WTC11 (cell line): ENCODE data around the gene KLK15. TPM values are rescaled to one million over a fixed set of nuclear protein-coding genes. Genes with fewer than 3 reads are reported as not detected.

ENCODE experiments used
- ATAC-seq: fragments of 200-7000 bp; cut with Tn5 transposase; 2 replicates; pipeline ENCODE4 v1.10.0; 2021; ENCODE audit warnings: mild to moderate bottlenecking, moderate library complexity
- CTCF ChIA-PET: fragments of 300-600 bp; sonication (Branson Sonifier 250); formaldehyde crosslinking; loops from one replicate; lab custom pipeline; 2021; ENCODE audit warnings: antibody characterized with exemption; lab: Charles Lee
- POLR2A ChIA-PET: fragments of 350-600 bp; sonication (Branson Sonifier 250); formaldehyde crosslinking; loops from one replicate; lab custom pipeline; 2021; ENCODE audit warnings: antibody characterized with exemption; lab: Charles Lee
- DNase-seq: peaks from one replicate; pipeline ENCODE4 v3.0.0; 2021; ENCODE audit warnings: low spot score
- H3K27ac Mint-ChIP-seq: 2 replicates; pipeline ENCODE4 v1.8.0; 2021; ENCODE audit warnings: mixed read lengths
- H3K27me3 Mint-ChIP-seq: 2 replicates; pipeline ENCODE4 v1.8.0; 2021; ENCODE audit warnings: low read depth, mild to moderate bottlenecking, moderate library complexity, mixed read lengths
- H3K36me3 Mint-ChIP-seq: 2 replicates; pipeline ENCODE4 v1.8.0; 2021; ENCODE audit warnings: mixed read lengths
- H3K4me1 Mint-ChIP-seq: 2 replicates; pipeline ENCODE4 v1.8.0; 2022; ENCODE audit warnings: mixed read lengths
- H3K4me3 Mint-ChIP-seq: 2 replicates; pipeline ENCODE4 v1.8.0; 2021; ENCODE audit warnings: mild to moderate bottlenecking, moderate library complexity, mixed read lengths
- H3K9me3 Mint-ChIP-seq: 2 replicates; pipeline ENCODE4 v1.8.0; 2021; ENCODE audit warnings: mixed read lengths
- ARID4B ChIP-seq: sonication (generic); formaldehyde crosslinking; IDR thresholded peaks from 2 replicates; pipeline ENCODE4 v1.8.0; 2023; ENCODE audit warnings: missing genetic modification reagents, mild to moderate bottlenecking, borderline replicate concordance
- IRF1 ChIP-seq: sonication (generic); formaldehyde crosslinking; IDR thresholded peaks from 2 replicates; pipeline ENCODE4 v1.8.0; 2023; ENCODE audit warnings: missing genetic modification reagents
- NFATC4 ChIP-seq: fragments of 250-450 bp; sonication (Bioruptor Pico); IDR thresholded peaks from 2 replicates; pipeline ENCODE4 v1.9.0; 2021; ENCODE audit warnings: mild to moderate bottlenecking
- PREB ChIP-seq: sonication (generic); formaldehyde crosslinking; IDR thresholded peaks from 2 replicates; pipeline ENCODE4 v1.8.1; 2022; ENCODE audit warnings: mild to moderate bottlenecking, missing genetic modification reagents, moderate library complexity, borderline replicate concordance
- RORB ChIP-seq: fragments of 250-450 bp; sonication (Bioruptor Pico); IDR thresholded peaks from 2 replicates; pipeline ENCODE4 v1.9.0; 2021; ENCODE audit warnings: mild to moderate bottlenecking
- SP1 ChIP-seq: sonication (generic); formaldehyde crosslinking; conservative IDR thresholded peaks from 2 replicates; pipeline ENCODE4 v1.8.1; 2022; ENCODE audit warnings: missing genetic modification reagents
- TEAD4 ChIP-seq: sonication (generic); formaldehyde crosslinking; IDR thresholded peaks from 2 replicates; pipeline ENCODE4 v1.8.0; 2022; ENCODE audit warnings: mild to moderate bottlenecking, missing genetic modification reagents
- ZNF423 ChIP-seq: fragments of 250-450 bp; sonication (Bioruptor Pico); IDR thresholded peaks from 2 replicates; pipeline ENCODE4 v2.1.2; 2022; ENCODE audit warnings: mild to moderate bottlenecking, moderate library complexity
- total RNA-seq: library from RNA; stranded (reverse); gene quantifications from 3 replicates; pipeline ENCODE4 v1.2.3, GENCODE V29; 2021
- TF ChIP-seq, protein P1 (sequence below): fragments of 250-450 bp; sonication (Bioruptor Pico); conservative IDR thresholded peaks from 2 replicates; pipeline ENCODE4 v1.9.0; 2021; ENCODE audit warnings: mild to moderate bottlenecking
- TF ChIP-seq, protein P2 (sequence below): sonication (generic); formaldehyde crosslinking; conservative IDR thresholded peaks from 2 replicates; pipeline ENCODE4 v1.8.1; 2023; ENCODE audit warnings: mild to moderate bottlenecking, low read depth, missing genetic modification reagents, moderate library complexity
- TF ChIP-seq, protein P3 (sequence below): fragments of 250-450 bp; sonication (Bioruptor Pico); IDR thresholded peaks from 2 replicates; pipeline ENCODE4 v1.9.0; 2021; ENCODE audit warnings: mild to moderate bottlenecking, borderline replicate concordance

The KLK15 gene
- total RNA-seq, 1 experiment from 2014 or later: not detected

GRCh38 chr19:50797781-50798658 lies 35.4 kb downstream of the KLK15 start:
- no peaks in the 10 kb centered on the region for H3K9me3 Mint-ChIP-seq
- CTCF ChIA-PET: interaction anchor here (0.6 to 1.8 kb wide), 4 partner anchors 125 to 619 kb away, joined by 4 to 5 read pairs (median 4); partner anchors contain the start of gene SIGLEC10
- TF ChIP-seq, protein P1, sequence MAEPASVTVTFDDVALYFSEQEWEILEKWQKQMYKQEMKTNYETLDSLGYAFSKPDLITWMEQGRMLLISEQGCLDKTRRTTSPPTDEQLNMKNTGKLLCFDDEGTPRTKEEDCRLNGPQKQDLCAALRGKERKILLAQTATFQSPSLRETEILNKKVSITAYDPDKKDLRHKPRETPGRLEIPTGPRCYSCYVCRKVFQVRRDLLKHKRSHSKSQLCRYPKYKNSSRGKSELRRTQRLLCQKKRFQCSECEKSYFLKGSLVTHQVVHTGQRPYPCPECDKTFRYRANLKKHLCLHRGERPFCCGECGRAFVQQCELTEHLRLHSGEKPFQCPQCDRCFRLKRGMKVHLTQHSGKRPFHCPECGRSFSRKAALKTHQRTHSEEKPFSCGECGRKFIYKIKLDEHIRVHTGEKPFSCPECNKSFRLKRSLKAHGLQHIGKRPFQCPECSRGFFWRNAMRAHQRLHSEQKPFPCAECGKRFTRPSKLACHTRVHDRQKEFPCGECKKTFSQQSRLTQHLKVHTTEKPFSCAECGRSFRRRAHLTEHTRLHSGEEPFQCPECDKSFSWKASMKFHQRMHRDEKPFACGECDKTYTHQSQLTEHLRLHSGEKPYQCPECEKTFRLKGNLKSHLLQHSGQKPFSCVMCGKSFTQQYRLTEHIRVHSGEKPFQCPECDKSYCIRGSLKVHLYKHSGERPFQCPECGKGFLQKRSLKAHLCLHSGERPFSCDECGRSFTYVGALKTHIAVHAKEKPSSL (CRISPR knock-in tag): no peak
- no peak for TF ChIP-seq NFATC4 (CRISPR knock-in tag)
- no peak for TF ChIP-seq ZNF423
- H3K36me3 Mint-ChIP-seq: peaks cover 47% of the 10 kb centered on the region
- POLR2A ChIA-PET: interaction anchor here (0.8 to 1.3 kb wide), 2 partner anchors 112 to 542 kb away, joined by 3 read pairs; no protein-coding TSS in a partner anchor
- DNase-seq (no peak), ATAC-seq (no peak)
- H3K27ac Mint-ChIP-seq: no peak overlapping the region
- peaks cover 7% of the 10 kb centered on the region; the same call in 1 of the 2 replicates for H3K27me3 Mint-ChIP-seq
- H3K4me3 Mint-ChIP-seq: no peak overlapping the region
- H3K4me1 Mint-ChIP-seq: peaks cover 33% of the 10 kb centered on the region

DNA sequence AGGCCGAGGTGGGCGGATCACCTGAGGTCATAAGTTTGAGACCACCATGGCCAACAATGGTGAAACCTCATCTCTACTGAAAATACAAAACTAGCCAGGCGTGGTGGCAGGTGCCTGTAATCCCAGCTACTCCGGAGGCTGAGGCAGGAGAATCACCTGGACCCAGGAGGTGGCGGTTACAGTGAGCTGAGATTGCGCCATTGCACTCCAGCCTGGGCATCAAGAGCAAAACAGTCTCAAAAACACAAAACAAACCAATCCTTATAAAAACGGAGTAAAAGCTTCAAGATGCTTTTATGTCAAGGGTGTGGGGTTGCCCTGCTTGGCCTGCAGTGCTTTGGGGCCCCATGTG lies 36.0 kb downstream of the KLK15 start:
- H3K4me1 Mint-ChIP-seq: peaks cover 27% of the 10 kb centered on the region
- no peak for TF ChIP-seq PREB (CRISPR knock-in tag)
- TF ChIP-seq, protein P2, sequence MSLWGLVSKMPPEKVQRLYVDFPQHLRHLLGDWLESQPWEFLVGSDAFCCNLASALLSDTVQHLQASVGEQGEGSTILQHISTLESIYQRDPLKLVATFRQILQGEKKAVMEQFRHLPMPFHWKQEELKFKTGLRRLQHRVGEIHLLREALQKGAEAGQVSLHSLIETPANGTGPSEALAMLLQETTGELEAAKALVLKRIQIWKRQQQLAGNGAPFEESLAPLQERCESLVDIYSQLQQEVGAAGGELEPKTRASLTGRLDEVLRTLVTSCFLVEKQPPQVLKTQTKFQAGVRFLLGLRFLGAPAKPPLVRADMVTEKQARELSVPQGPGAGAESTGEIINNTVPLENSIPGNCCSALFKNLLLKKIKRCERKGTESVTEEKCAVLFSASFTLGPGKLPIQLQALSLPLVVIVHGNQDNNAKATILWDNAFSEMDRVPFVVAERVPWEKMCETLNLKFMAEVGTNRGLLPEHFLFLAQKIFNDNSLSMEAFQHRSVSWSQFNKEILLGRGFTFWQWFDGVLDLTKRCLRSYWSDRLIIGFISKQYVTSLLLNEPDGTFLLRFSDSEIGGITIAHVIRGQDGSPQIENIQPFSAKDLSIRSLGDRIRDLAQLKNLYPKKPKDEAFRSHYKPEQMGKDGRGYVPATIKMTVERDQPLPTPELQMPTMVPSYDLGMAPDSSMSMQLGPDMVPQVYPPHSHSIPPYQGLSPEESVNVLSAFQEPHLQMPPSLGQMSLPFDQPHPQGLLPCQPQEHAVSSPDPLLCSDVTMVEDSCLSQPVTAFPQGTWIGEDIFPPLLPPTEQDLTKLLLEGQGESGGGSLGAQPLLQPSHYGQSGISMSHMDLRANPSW (CRISPR knock-in tag): no peak
- TF ChIP-seq IRF1 (CRISPR knock-in tag): no peak
- no peak for TF ChIP-seq SP1 (CRISPR knock-in tag)
- no peak for TF ChIP-seq RORB (CRISPR knock-in tag)
- TF ChIP-seq ARID4B (CRISPR knock-in tag): no peak
- TF ChIP-seq, protein P3, sequence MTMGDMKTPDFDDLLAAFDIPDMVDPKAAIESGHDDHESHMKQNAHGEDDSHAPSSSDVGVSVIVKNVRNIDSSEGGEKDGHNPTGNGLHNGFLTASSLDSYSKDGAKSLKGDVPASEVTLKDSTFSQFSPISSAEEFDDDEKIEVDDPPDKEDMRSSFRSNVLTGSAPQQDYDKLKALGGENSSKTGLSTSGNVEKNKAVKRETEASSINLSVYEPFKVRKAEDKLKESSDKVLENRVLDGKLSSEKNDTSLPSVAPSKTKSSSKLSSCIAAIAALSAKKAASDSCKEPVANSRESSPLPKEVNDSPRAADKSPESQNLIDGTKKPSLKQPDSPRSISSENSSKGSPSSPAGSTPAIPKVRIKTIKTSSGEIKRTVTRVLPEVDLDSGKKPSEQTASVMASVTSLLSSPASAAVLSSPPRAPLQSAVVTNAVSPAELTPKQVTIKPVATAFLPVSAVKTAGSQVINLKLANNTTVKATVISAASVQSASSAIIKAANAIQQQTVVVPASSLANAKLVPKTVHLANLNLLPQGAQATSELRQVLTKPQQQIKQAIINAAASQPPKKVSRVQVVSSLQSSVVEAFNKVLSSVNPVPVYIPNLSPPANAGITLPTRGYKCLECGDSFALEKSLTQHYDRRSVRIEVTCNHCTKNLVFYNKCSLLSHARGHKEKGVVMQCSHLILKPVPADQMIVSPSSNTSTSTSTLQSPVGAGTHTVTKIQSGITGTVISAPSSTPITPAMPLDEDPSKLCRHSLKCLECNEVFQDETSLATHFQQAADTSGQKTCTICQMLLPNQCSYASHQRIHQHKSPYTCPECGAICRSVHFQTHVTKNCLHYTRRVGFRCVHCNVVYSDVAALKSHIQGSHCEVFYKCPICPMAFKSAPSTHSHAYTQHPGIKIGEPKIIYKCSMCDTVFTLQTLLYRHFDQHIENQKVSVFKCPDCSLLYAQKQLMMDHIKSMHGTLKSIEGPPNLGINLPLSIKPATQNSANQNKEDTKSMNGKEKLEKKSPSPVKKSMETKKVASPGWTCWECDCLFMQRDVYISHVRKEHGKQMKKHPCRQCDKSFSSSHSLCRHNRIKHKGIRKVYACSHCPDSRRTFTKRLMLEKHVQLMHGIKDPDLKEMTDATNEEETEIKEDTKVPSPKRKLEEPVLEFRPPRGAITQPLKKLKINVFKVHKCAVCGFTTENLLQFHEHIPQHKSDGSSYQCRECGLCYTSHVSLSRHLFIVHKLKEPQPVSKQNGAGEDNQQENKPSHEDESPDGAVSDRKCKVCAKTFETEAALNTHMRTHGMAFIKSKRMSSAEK (CRISPR knock-in tag): no peak
- TF ChIP-seq TEAD4: no peak
- TF ChIP-seq, all 79 proteins: peak for 0
- no peak for DNase-seq
- ChIA-PET POLR2A (interaction anchor here (0.6 to 1.3 kb wide), 2 partner anchors 100 to 112 kb away, joined by 3 read pairs; no protein-coding TSS in a partner anchor), CTCF (interaction anchor here (1.1 to 5.1 kb wide), 6 partner anchors 73 to 260 kb away, joined by 4 to 38 read pairs (median 4); no protein-coding TSS in a partner anchor)
- Mint-ChIP-seq H3K36me3 (peaks cover 41% of the 10 kb centered on the region), H3K27ac (no peak overlapping the region), H3K9me3 (no peaks in the 10 kb centered on the region), H3K4me3 (no peak overlapping the region), H3K27me3 (peaks cover 12% of the 10 kb centered on the region; the same call in 1 of the 2 replicates)
- no peak for ATAC-seq
